ENCODE results near the gene ATP8A2.

Gene ATP8A2

GRCh38 chr13:25371875-25372283 is at the start of gene ATP8A2:
Gene ATP8A2, plus strand, starts transcription at chr13:25371974. Its CDS starts 239 bp downstream, at chr13:25372213.
- Histone ChIP-seq H3K4me3 (peak within 1 kb of the TSS; percentile 68), H3K27ac (no peak within 1 kb of the TSS)
- no peak for TF ChIP-seq CTCF (IDR thresholded peaks at IDR 0.05)
- no peak for DNase-seq (ENCODE audit: low spot score)

- Histone ChIP-seq H3K27ac (no peak overlapping the region), H3K4me3 (no peak overlapping the region)
- no peak for DNase-seq (ENCODE audit: low spot score)
- no peak for TF ChIP-seq CTCF (IDR thresholded peaks at IDR 0.05)
These were observed 47.7 kb upstream of the ATP8A2 start for GRCh38 chr13:25324100-25324499.

- TF ChIP-seq CTCF (IDR thresholded peaks at IDR 0.05), result no peak
- DNase-seq (ENCODE audit: low spot score), result no peak
These were observed 42.1 kb upstream of the ATP8A2 start for GRCh38 chr13:25329706-25330105.

GRCh38 chr13:25330541-25330940 is 41.2 kb upstream of the ATP8A2 start:
- no peak overlapping the region for H3K27ac ChIP-seq
- no peak overlapping the region for H3K4me3 ChIP-seq
- no peak for DNase-seq (ENCODE audit: low spot score)
- TF ChIP-seq CTCF (IDR thresholded peaks at IDR 0.05), result no peak

More at GRCh38 chr13:25329706-25330105, 42.1 kb upstream of the ATP8A2 start:
- Histone ChIP-seq H3K27ac (no peak overlapping the region), H3K4me3 (no peak overlapping the region)

- no peak for TF ChIP-seq CTCF (IDR thresholded peaks at IDR 0.05)
- no peak overlapping the region for H3K27ac ChIP-seq
- H3K4me3 ChIP-seq, result no peak overlapping the region
- DNase-seq (ENCODE audit: low spot score), result no peak
These were observed 35.9 kb upstream of the ATP8A2 start for GRCh38 chr13:25335856-25336255.

- Histone ChIP-seq H3K4me3 (no peak overlapping the region), H3K27ac (no peak overlapping the region)
- DNase-seq (ENCODE audit: low spot score), result no peak
- no peak for TF ChIP-seq CTCF (IDR thresholded peaks at IDR 0.05)
These were observed 26.2 kb upstream of the ATP8A2 start for GRCh38 chr13:25345576-25345975.

- DNase-seq (ENCODE audit: low spot score), result no peak
- TF ChIP-seq CTCF (IDR thresholded peaks at IDR 0.05), result no peak
- Histone ChIP-seq H3K27ac (no peak overlapping the region), H3K4me3 (no peak overlapping the region)
These were observed 24.6 kb upstream of the ATP8A2 start for GRCh38 chr13:25347151-25347550.

All from coronary artery (tissue), 2 donors.